OCI-M1 (cell line): Measurements from ENCODE around the gene C1QA.
"Not testable (repeated sequence)": the region's sequence is repeated elsewhere in the genome, so short reads cannot be mapped to it uniquely, and the experiment has no call there.

Experiments used
- DNase-seq: peaks from one replicate; lab custom pipeline; 2025; lab: John Stamatoyannopoulos, UW

Gene C1QA

DNA sequence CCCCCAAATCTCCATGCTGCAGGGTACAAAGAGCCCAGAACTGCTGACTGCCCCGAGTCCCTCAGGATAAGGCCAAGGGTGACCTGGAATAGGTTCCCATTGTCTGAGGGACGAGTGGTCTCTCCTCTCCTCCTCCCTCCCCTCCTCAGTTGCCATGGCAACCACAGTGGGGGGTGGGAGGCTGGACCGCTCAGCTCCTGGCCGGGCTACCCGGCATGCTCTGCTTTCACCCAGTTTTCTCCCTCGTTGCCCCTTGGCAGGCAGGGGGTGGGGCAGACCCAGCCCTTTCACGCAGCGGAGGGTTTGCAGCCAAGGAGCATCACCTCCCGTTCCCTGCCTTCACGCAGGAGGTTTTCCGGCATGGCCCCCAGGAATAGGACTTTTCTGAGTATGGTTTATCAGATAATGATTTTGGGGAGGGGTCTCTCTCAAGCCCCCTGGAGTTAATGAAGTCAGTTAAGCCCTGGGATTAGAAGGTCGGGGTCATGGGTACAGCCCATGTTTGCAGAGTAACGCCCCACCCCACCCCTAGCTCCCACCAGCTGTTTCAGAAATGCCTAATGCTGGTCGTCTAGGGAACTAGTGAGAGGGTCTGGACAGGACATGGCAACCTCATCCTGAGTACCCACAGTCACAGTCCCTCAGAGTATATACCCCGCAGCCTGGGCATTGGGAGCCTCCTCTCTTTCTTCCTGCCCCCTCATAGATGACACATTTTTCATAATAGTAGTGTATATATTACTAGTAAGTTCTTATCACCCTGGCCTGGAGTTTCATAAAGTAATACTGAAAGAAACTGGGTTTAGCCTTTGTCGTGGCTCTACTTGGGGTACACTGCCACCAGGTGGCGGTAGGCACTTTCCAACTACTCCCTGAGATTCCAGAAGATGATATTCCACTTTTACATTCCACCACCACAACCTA is 37.3 kb downstream of the C1QA start:
- peak; percentile 61 for DNase-seq

DNA sequence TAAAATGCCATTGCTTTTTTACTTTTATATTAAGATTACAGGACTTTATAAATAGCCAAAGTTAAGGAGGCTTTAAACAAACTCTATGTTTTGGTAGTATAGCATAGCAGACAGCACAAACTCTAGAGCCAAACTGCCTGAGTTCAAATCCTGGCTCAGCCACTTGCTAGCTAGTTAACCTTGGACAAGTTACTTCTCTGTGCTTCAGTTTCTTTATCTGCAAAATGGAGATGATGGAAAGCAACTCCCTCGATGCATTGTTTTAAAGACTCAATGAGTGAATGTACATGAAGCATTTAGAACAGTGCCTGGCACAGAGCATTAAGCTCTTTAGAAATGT is 38.0 kb downstream of the C1QA start:
- DNase-seq, result no peak

DNA sequence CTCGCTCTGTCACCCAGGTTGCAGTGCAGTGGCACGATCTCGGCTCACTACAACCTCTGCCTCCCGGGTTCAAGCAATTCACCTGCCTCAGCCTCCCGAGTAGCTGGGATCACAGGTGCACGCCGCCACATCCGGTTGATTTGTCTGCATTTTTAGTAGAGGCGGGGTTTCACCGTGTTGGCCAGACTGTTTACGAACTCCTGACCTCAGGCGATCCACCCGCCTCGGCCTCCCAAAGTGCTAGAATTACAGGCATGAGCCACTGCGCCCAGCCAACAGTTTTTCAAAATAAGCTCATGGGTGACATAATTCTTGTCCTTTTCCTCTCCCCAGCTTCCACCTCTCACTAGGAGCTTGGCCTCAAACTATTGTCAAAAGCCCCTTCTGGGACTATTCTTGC is 39.7 kb downstream of the C1QA start:
- DNase-seq, result not testable (repeated sequence)

DNA sequence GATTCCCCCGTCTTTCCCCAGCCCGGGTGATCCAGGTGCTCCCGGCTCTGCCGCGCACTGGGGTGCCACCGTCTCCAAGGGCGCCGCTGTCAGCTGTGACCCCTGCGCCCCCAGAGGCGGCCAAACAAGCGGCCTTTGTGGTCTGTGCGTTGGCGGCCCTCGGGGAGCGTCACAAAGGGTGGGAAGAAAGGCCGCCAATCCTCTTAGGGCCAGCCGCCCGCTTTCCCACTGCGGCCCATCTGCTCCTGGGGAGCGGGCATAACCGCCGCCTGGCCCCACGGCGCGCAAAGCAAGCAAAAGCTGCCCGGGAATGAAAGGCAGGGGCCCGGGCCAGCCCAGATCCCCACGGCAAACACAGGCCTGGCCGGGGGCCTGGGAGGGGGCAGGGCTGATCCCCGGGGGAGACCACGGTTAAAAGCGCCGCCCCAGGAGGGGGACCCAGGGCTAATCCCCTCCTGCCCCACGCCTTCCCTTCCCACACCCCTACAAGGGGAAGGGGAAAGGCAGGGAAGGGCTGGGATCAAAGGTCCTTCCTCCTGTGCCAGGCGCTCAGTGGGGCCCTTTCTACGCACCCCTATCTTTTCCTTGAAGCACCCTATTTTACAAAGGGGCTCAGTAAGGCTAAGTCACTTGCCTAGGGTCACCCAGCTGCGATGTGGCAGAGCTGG is 40.6 kb downstream of the C1QA start:
- DNase-seq, result no peak

DNA sequence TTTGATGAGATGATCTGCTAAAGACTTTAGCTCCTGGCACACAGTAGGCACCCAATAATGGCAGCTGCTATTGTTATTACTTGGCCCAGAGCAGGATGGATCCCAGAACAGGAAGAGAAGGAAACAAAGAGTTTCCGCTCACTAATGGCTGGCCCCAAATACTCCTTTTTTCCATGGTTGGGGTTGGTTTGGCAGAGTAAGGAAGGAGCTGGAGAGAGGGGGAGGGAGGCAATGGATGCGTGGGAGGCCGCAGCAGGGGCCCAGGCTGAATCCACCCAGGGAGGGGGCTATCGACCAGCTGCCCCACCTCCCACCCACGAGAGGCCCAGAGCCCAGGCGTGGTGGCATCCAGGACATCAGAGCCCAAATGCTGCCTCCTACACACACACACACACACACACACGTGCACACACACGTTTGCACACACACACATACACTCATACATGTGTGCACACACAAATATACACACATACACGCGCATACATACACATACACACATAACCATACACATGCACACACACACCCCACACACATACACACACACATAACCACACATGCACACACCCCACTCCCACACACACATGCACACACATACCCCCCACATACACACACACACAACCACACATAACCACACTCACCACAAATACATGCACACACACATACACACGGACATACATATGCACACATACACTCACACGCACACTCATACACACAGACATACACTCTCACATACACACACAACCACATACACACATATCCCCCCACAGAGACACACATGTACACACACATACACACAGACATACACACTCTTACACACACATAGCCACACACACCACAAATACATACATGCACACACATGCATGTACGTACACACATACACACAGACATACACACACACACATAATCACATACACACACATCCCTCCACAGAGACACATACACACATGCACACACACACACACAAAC is 41.8 kb downstream of the C1QA start:
- DNase-seq, result no peak

DNA sequence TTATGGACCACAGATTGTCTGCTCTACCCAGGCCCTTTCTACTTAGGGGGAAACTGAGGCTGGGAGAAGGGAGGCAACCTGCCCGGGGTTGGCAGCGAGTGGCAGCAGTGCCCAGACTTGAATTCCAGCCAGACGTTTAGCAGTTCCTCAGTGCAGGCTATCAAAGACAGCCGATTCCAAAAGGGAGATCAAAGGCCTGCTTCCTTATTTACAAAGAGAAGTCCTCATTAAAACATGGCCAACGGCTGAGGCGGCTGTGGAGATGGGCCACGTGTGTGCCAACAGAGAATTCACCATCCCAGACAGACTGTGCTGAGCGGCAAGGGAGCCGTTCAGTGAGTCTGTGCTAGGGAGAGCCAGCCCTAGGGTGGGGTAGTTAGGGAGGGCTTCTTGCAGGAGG is 44.3 kb downstream of the C1QA start:
- DNase-seq, result no peak

DNA sequence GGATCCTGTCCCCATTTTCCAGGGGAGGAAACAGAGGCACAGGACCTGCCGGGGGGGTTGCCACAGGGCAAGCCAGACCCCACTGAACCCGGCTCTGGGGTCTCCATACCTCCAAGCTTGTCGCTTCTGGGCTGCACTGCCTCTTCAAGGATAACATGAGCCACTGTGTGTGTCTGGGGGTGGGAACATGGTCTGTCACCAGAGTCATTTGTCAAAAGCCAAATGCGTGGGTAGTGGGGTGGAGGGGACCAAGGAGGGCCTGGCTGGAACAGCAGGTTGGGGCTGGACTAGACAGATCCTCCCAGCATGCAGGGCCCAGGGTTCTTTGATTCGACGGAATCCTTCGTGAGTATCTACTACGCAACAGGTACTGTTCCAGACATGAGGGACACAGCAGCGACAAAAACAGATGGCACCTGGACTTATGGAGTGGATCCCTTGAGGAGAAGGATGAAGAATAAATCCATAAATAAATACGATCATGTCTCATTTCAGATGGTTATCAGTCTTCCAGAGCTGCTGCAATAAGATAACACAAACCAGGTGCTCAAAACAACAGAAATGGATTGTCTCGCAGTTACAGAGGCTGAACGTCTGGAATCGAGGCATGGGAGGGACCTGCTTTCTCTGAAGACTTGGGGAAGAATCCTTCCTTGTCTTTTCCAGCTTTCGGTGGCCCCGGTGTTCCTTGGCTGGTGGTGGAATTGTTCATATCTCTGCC is 45.3 kb downstream of the C1QA start:
- DNase-seq, result no peak

DNA sequence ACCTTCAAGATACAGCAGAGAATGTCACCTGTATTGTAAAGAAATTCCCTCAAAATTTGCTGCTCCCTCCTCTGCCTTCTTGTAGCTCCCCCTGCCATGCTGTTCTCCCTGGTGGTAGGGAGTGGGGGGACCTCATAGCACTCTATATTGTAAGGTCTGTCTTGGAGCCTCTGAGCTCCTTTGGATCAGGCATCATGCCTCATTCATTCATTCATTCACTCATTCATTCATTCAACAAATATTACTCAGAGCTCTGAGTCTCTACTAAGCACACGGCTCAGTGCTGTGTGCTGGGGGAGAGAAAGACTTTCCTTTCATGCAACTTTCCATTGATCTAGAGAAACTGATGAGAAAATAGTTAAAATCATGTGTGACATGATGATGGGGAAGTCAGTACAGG is 47.1 kb downstream of the C1QA start:
- no peak for DNase-seq

DNA sequence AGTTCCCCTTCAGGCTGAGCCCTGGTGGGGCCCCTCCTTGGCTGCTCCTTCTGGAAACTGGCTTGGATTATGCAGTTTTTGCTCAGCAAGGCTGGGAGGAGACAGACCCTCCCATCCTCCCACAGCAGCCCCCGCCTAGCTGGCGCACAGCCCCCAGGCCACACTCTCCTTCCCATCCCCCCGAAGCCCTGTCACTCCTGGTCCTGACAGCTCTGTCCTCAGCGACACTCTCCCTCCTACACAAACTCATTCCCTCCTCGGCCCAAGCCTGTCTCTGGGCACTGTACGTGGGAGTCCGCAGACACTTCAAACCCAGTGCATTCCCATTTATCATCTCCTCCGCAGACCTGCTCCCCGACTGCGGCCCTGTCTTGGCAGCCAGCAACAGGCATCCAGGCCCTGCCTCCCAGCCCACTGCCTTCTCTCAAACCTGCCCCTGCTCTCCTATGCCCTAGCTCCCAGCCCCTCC is 49.2 kb downstream of the C1QA start:
- DNase-seq, result no peak

DNA sequence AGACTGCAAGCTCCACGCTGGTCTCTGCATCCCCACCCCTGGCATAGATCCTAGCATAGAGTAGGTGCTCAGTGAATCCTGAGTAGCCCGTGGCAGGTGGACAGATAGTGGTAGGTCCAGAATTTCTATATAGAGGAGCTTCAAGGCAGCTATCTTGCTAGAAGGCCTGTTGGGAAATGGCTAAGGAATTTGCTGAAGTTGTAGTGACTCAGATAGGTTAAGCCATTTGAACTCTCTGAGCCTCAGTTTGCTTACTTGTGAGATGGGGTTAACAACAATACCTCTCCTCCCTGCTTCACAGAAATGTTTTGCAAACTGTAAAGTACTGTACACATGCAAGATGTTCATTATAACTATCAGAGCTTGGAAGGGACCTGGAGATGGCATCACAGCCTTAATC is 50.8 kb downstream of the C1QA start:
- DNase-seq, result no peak

DNA sequence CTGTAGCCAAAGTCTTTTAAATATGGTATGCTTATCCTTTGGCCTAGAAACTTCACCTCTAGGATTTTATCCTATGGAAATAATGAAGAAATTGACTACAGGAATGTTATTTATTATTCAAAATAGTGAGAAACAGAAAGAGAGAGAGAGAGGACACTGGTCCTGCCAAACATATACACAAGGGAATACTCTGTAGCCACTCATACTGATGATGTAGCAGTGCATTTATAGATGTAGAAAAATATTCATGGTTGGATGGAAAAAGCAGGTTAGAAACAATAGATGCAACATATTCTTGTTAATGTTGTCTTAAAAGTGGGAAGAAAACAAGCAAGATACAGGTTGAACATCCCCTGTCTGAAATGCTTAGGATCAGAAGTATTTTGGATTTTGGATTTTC is 52.0 kb downstream of the C1QA start:
- DNase-seq, result no peak
